ENCODE measurements around the gene EYA2.

DNA sequence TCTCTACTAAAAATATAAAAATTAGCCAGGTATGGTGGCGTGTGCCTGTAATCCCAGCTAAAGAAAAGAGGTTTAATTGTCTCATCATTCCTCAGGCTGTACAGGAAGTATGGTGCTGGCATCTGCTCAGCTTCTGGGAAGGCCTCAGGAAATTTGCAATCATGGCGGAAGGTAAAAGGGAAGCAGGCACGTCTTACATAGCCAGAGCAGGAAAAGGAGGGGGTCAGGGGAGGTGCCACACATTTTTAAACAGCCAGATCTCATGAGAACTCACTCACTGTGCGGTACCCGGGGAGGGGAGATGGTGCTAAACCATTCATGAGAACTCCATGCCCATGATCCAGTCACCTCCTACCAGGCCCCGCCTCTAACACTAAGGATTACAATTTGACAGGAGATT, 191.7 kb downstream of the EYA2 start:
- TF ChIP-seq, protein P1, sequence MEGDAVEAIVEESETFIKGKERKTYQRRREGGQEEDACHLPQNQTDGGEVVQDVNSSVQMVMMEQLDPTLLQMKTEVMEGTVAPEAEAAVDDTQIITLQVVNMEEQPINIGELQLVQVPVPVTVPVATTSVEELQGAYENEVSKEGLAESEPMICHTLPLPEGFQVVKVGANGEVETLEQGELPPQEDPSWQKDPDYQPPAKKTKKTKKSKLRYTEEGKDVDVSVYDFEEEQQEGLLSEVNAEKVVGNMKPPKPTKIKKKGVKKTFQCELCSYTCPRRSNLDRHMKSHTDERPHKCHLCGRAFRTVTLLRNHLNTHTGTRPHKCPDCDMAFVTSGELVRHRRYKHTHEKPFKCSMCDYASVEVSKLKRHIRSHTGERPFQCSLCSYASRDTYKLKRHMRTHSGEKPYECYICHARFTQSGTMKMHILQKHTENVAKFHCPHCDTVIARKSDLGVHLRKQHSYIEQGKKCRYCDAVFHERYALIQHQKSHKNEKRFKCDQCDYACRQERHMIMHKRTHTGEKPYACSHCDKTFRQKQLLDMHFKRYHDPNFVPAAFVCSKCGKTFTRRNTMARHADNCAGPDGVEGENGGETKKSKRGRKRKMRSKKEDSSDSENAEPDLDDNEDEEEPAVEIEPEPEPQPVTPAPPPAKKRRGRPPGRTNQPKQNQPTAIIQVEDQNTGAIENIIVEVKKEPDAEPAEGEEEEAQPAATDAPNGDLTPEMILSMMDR (conservative IDR thresholded peaks at IDR 0.05; ENCODE audit: low read length): no peak
- TF ChIP-seq EZH2phosphoT487 (IDR thresholded peaks at IDR 0.05; ENCODE audit: borderline replicate concordance): no peak

Measured in Loucy (cell line).